RKO (cell line): ENCODE measurements around the gene CACNG7.
"Not testable (repeated sequence)": the region's sequence is repeated elsewhere in the genome, so short reads cannot be mapped to it uniquely, and the experiment has no call there.

Experiments used
- DNase-seq: peaks from one replicate; pipeline ENCODE4 v3.0.0-alpha.2; 2016; ENCODE audit warnings: low spot score

The CACNG7 gene

DNA sequence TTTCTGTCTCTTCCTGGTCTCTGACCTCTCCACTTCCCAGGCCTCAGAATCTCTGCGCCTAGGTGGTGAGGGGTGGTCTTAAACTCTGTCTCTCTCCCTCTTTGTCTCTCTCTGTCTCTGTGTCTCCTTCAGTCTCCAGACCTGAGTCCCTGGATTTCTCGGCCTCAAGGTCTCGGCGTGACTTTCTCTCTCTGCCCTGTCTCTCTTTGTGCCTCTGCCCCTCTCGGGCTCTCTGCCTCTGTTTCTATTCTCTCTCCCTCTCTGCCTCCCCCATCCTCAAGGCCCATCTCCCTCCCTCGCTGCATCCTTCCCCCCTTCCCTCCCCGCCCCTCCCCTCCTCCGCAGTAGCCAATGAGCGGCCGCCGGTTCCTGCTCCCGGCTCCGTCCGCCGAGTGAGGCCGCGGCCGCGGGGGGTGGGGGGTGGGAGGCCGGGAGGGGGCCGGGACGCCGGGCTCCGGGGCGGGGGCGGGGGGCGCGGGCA is at the start of gene CACNG7:
Gene CACNG7 (plus strand): TSS at position 344 of the 481 bp plus-strand sequence. CDS start 3,554 bp downstream, outside the sequence.
- no peak for DNase-seq

DNA sequence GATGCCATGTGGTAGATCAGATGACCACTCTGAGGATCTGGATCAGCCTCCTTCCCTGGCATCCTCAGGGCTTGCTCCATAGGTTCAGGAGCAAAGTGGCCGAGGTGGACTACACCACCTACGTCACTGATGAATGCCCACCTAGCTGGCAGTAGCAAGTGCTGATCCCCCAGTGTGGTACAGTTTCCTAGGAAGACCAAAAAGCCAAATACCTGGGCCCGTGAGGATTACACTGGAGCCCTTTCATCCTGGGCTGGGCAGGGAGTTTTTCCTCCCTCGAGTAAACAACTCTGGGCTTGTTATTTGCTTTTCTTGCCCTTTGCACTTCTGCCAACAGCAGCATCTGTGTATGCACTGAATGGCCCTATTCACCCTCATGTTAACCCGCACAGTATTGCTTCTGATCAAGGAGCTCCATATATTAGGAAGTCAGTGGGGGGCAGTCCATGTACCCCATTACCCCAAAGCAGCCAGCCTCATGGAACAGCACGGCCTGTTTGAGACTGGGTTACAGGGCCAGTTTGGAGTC is 44.7 kb upstream of the CACNG7 start:
- DNase-seq, result no peak

DNA sequence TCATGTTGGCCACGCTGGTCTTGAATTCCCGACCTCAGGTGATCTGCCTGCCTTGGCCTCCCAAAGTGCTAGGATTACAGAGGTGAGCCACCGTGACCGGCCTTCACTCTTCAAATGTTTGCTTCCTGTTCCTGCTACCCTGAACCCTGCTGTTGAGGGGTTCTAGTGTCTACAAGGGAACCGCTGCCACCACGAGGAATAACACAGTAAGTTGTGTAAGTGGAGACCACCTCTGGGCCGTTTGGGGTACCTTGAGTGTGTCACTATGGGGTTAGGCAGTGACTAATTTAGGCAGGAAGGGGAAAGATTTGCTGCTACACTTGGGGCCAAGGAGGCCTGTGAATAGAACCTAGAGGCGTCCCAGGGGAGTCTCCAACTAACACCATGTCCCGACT is 43.6 kb upstream of the CACNG7 start:
- DNase-seq, result peak; percentile 41

GRCh38 chr19:53865918-53866864 is 42.9 kb upstream of the CACNG7 start:
- DNase-seq, result peak; percentile 79

DNA sequence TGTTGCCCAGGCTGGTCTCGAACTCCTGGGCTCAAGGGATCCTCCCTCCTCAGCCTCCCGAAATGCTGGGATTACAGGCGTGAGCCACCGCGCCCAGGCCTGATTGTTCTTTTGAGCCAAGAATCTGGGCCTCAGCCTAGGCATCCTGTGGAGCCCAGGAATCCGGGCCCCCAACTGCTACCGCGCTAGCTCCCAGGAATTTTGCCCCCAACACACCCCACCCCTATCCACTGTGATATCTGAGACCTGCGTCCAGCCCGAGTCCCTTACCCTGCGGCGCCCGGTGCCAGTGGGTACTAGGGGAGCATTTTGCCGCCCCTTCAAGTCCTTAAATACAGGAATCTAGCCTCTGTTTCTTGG is 42.2 kb upstream of the CACNG7 start:
- peak; percentile 48 for DNase-seq

DNA sequence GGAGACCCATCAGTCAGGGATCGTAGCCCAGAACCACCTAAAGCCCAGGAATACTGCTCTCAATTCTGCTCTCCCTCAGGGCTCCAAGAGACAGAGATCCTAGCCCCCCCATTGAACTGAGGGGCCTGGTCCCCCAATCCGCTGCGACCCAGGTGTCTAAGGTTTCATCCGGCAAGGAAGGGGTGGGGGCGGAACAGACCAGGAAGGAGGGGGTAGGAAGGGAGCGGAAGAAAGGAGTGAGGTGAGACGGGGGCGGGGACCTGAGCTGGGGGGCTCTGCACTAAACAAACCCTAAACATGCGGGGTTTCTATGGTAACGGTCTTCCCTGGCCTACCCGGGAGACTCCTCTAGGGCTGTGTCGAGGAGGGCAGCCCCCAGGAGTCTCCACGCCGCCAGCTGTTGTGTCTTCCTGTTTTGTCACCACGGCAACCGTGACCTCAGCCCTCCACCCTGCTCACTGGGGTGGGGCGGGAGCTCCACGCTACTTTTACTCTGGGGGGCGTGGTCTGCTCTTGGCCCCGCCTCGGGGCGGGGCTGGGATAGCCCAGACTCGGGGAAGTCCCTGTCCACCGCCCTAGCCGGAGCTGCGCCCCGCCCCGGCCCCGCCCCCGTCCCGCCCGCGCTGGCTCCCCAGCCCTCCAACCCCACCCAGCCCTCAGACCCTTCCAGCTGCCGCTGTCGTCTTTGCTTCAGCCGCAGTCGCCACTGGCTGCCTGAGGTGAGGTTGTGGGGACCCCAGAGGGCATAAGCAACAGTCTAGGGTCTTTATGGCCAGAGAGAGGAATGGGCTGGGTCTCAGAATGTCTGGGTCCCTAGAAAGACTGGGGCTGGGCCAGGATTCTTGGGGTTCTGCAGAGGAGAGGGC is 41.6 kb upstream of the CACNG7 start, which contains the start of gene MYADM:
Gene MYADM (plus strand): TSS at position 659 of the 866 bp plus-strand sequence. CDS start 5,647 bp downstream, outside the sequence.
- DNase-seq, result peak; percentile 99

DNA sequence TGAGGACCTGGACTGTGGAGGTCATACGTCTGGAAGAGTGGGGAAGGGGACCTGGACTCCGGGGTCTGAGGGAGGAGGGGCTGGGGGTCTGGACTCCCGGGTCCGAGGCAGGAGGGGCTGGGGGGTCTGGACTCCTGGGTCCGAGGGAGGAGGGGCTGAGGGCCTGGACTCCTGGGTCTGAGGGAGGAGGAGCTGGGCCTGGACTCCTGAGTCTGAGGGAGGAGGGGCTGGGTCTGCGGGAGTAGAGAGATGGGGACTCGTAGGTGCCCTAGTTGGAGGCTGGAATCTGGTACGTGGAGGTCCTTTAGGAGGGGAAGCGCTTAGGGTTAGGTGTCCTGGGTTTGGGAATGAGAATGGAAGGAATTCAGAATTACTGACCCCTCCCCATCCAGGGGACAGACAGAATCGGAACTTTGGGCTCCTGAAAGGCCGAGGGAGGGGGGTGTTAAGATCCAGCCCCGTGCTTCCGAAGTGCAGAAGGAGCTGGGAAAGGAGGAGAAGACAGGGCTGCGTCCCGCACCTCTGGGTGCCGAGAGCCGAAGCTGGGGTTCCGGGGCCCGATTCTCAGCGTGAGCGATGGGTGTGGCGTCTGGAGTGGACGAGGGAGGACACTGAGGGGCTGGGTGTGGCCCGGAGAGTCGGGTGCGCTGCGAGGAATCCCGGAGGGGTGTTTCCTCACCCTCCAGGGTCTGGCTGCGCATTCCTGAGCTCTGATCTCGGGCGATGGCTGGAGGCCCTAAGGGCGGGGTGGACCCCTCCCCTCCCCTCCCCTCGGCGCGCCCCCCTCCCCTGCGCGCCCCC is 40.8 kb upstream of the CACNG7 start:
- peak; percentile 77 for DNase-seq

DNA sequence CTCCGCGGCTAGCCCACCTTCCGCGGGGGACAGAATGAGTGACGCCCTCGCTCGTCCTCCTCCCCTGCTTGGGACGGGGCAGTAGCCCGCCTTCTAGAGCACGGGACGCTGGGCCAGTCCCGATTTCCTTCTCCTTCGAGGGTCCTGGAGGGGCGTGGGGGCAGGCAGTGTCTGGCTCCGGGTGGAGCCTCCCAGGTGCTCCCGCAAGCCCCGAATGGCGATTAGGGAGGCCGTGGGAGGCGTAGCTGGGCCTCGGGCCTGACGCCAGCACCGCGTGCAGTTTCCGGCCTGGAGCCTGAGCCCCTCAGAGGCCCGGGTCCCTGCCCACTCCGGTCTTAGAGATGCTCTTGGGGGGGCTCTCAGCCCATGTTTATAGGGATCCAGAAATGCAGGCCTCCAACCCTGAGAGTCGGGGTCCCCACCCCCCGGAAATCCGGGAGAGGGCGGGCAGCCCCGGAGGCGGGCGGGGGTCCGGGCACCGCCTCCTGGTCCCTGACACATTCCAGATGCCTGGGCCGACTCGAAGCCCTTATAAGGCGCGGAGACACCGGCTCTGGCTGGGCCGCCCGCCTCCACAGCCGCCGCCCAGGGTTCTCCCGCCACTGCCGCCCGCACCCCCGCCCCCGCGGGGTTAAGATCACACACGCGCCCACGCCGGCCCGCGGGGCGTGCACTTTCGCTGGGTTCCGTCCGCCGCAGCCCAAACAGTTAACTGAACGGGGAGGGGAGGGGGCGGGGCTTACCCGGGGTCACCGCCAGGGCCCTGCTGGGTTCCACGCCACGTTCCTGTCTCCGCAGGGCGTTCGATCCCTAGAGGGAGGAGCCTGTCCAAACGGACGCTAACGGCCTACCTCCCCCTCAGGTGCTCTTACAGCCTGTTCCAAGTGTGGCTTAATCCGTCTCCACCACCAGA is 39.9 kb upstream of the CACNG7 start:
- peak; percentile 90 for DNase-seq

DNA sequence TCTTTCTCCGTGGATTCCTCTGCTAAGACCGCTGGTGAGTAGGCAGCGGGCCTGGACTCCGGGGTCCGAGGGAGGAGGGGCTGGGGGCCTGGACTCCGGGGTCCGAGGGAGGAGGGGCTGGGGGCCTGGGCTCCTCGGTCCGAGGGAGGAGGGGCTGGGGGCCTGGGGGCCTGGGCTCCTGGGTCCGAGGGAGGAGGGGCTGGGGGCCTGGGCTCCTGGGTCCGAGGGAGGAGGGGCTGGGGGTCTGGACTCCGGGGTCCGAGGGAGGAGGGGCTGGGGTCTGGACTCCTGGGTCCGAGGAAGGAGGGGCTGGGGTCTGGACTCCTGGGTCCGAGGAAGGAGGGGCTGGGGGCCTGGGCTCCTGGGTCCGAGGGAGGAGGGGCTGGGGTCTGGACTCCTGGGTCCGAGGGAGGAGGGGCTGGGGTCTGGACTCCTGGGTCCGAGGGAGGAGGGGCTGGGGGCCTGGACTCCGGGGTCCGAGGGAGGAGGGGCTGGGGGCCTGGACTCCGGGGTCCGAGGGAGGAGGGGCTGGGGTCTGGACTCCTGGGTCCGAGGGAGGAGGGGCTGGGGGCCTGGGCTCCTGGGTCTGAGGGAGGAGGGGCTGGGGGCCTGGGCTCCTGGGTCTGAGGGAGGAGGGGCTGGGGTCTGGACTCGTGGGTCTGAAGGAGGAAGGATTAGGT is 39.1 kb upstream of the CACNG7 start:
- not testable (repeated sequence) for DNase-seq

DNA sequence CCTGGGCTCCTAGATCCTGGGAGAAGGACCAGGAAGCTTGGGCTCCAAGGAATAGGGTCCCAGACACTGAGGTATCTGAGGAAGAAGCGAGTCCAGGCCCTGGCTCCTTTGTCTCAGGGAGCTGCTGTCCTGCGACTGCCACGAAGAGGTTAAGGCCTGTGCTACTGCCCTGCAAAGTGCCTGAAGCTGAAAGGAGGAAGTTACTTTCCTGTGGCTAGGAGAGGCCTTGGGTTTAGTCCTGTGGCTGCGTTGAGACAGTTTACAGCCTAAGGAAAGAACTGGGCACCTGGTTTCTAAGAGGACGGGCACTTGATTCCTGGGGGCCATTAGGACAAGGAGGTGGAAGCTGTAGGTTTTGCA is 38.6 kb upstream of the CACNG7 start:
- DNase-seq, result no peak

- DNase-seq, result no peak
Observed at GRCh38 chr19:53871454-53871853, 37.6 kb upstream of the CACNG7 start.

- DNase-seq, result no peak
Observed at GRCh38 chr19:53872762-53873161, 36.3 kb upstream of the CACNG7 start.

DNA sequence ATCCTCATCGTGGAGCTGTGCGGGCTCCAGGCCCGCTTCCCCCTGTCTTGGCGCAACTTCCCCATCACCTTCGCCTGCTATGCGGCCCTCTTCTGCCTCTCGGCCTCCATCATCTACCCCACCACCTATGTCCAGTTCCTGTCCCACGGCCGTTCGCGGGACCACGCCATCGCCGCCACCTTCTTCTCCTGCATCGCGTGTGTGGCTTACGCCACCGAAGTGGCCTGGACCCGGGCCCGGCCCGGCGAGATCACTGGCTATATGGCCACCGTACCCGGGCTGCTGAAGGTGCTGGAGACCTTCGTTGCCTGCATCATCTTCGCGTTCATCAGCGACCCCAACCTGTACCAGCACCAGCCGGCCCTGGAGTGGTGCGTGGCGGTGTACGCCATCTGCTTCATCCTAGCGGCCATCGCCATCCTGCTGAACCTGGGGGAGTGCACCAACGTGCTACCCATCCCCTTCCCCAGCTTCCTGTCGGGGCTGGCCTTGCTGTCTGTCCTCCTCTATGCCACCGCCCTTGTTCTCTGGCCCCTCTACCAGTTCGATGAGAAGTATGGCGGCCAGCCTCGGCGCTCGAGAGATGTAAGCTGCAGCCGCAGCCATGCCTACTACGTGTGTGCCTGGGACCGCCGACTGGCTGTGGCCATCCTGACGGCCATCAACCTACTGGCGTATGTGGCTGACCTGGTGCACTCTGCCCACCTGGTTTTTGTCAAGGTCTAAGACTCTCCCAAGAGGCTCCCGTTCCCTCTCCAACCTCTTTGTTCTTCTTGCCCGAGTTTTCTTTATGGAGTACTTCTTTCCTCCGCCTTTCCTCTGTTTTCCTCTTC is 35.1 kb upstream of the CACNG7 start:
- DNase-seq, result no peak

- DNase-seq, result no peak
Observed at GRCh38 chr19:53874606-53874990, 34.5 kb upstream of the CACNG7 start.

- no peak for DNase-seq
Observed at GRCh38 chr19:53875602-53876325, 33.3 kb upstream of the CACNG7 start.

DNA sequence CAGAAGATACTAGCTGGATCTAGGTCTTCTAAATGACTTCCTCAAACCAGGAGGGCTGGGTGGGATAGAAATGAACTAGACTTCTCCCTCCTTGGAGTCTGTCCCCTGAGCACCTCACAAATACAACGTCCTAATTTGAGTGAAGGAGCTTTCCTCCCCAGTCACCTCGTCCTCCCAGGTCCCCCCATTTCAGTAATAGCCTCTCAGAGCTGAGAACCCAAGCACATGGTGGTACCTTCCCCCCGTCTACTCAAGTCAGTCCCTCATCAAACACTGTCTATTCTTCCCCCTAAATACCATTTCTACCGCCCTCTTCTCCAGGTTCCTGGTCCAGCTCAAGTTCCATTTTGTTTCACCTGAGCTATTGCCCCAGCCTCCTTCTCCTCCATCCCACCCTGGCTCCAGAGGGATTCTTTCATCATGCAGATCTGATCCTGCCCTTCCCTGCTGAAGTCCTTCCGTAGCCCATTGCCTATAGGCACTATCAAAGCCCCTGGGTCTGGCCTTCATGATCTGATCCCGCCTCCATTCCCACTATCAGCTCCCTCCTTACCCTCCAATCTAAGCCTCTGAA is 32.3 kb upstream of the CACNG7 start:
- no peak for DNase-seq

DNA sequence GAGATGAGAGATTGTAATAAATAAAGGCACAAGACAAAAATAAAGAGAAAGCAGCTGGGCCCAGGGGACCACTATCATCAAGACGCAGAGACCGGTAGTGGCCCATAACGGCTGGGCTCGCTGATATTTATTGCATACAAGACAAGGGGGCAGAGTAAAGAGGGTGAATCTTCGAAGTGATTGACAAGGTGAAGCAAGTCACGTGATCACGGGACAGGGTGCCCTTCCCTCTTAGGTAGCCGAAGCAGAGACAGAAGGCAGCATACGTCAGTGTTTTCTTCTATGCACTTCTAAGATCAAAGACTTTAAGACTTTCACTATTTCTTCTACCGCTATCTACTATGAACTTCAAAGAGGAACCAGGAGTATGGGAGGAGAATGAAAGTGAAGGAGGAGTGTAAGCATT is 31.7 kb upstream of the CACNG7 start:
- no peak for DNase-seq

DNA sequence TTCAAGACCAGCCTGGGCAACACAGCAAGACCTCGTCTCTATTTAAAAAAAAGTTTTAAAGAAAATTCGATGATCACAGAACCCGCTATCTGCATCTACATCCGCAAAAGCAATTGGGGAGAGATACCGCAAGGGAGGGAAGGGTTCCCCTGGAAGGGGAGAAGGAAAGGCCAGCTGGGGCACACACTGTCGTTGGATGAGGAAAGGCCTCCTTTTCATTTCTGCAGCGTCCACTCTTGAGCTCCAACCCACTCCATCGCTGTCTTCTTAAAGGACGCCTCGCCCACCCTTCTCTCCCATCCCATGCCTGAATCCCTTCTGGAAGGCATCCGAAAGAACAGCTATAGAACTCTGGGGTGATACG is 30.3 kb upstream of the CACNG7 start:
- no peak for DNase-seq
